Muscle layer of duodenum (tissue), 2 donors: ENCODE data around the gene DPP3.
A peak's percentile ranks its signal among the peaks of the same experiment; 100 is the strongest.
"Not testable (repeated sequence)": the region's sequence is repeated elsewhere in the genome, so short reads cannot be mapped to it uniquely, and the experiment has no call there.

Source experiments
- H3K27ac ChIP-seq: one replicate; pipeline ENCODE4 v1.7.0; 2013; ENCODE audit warnings: mild to moderate bottlenecking, low read length
- H3K27me3 ChIP-seq: one replicate; pipeline ENCODE4 v1.7.0; 2013; ENCODE audit warnings: low read depth, mild to moderate bottlenecking, control low read depth, low read length
- H3K36me3 ChIP-seq, 2 donors: one replicate each; pipeline ENCODE4 v1.7.0; 2013; ENCODE audit warnings: low read length in 2 of 2, control low read depth in 1 of 2, mild to moderate bottlenecking in 1 of 2; ENCODE audit not compliant: insufficient read depth in 2 of 2, control insufficient read depth in 1 of 2
- H3K4me1 ChIP-seq, 2 donors: one replicate each; pipeline ENCODE4 v1.7.0; 2013; ENCODE audit warnings: low read length in 2 of 2, mild to moderate bottlenecking in 2 of 2, control low read depth in 1 of 2, moderate library complexity in 1 of 2; ENCODE audit not compliant: insufficient read depth in 2 of 2, control insufficient read depth in 1 of 2
- H3K4me3 ChIP-seq, 2 donors: one replicate each; pipeline ENCODE4 v1.7.0; 2013; ENCODE audit warnings: low read length in 2 of 2, low read depth in 1 of 2, mild to moderate bottlenecking in 1 of 2
- H3K9me3 ChIP-seq, 2 donors: one replicate each; pipeline ENCODE4 v1.7.0; 2013; ENCODE audit warnings: low read length in 2 of 2, control low read depth in 1 of 2, mild to moderate bottlenecking in 1 of 2; ENCODE audit not compliant: control insufficient read depth in 1 of 2
- donor health status: healthy.

Gene DPP3

GRCh38 chr11:66540598-66540997, 60.4 kb downstream of the DPP3 start:
- H3K4me3 ChIP-seq, H3K27me3 ChIP-seq, H3K9me3 ChIP-seq, H3K27ac ChIP-seq: not testable (repeated sequence)
- Histone ChIP-seq H3K4me1 (peaks cover 5 to 21% of the 10 kb centered on the region in 2 donors), H3K36me3 (peaks cover 3 to 37% of the 10 kb centered on the region in 2 donors)

DNA sequence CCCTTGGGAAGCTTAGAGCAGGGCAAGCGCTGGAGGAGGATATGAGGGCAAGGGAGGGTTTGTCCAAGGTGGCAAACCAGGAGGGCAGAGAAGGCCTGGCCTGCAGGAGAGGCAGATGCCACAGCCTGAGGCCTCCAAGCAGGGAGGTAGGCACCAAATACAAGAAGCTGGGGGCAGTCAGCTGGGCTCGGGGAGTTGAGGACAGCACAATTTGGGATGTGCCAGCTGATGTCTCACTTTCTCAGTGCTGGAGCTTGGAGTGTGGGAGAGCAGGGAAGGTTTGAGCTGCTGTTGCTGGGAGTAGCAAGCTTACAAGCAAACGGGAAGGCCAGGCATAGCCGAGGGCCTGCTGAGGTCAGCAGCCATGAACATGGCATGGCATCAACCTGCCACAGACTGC, 61.7 kb downstream of the DPP3 start:
- no peaks in the 10 kb centered on the region for H3K9me3 ChIP-seq
- no peak overlapping the region for H3K4me3 ChIP-seq
- peaks cover 3 to 37% of the 10 kb centered on the region in 2 donors for H3K36me3 ChIP-seq
- no peaks in the 10 kb centered on the region for H3K27me3 ChIP-seq
- no peak overlapping the region for H3K27ac ChIP-seq
- H3K4me1 ChIP-seq: peaks cover 5 to 29% of the 10 kb centered on the region in 2 donors

GRCh38 chr11:66542362-66542761, 62.1 kb downstream of the DPP3 start:
- Histone ChIP-seq H3K4me1 (peaks cover 5 to 29% of the 10 kb centered on the region in 2 donors), H3K36me3 (peaks cover 3 to 37% of the 10 kb centered on the region in 2 donors), H3K27ac (no peak overlapping the region), H3K27me3 (no peaks in the 10 kb centered on the region), H3K4me3 (no peak overlapping the region), H3K9me3 (no peaks in the 10 kb centered on the region)

DNA sequence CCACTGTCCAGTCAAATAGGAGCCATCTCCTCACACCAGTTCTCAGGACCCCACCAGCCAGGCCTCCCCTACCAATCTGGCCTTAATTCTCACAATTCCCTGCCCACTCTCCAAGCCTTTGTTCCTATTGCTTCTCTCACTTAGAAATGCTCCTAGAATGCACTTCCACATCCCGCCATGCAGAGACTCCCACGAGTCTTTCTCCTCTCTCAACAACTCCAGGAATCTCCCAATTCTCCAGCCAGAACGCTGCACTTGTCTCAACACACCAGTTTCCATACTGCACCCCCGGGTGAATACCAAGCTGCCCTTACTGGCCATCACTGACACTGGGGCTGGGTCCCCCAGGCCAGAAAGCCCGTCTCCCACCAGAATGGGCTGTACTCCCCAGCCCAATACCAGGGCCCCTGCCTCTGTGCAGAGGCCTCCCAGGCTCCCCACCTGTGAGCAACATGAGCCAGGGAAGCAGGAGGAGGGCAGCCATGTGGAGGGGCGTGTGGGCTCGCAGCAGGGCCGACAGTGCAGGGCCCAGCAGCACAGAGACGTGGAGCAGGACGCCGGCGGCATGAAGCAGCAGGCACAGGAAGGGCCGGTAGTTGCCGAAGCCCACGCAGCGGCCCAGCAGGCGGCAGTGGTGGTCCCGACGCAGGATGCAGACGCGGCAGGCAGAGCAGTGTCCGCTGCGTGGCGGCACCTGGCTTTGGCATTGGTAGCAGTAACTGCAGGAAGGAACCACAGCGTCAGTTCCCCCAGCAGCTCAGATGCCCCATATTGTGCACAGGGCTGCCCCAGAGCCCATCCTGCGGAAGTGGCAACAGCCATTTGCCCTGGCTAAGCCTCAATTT, 63.3 kb downstream of the DPP3 start:
- Histone ChIP-seq H3K27me3 (no peaks in the 10 kb centered on the region), H3K4me1 (peaks cover 5 to 29% of the 10 kb centered on the region in 2 donors), H3K4me3 (no peak overlapping the region), H3K27ac (no peak overlapping the region), H3K36me3 (peaks cover 3 to 37% of the 10 kb centered on the region in 2 donors), H3K9me3 (no peaks in the 10 kb centered on the region)

DNA sequence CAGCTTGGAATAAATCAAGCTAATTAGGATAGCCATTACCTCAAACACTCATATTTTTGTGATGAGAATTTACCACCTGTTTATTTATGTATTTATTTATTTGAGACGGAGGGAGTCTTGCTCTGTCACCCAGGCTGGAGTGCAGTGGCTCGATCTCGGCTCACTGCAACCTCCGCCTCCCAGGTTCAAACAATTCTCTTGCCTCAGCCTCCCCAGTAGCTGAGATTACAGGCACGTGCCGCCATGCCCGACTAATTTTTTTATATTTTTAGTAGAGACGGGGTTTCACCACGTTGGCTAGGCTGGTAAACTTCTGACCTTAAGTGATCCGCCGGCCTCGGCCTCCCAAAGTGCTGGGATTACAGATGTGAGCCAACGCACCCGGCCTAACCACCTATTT, 64.7 kb downstream of the DPP3 start:
- H3K27ac ChIP-seq, H3K9me3 ChIP-seq, H3K27me3 ChIP-seq: not testable (repeated sequence)
- H3K4me1 ChIP-seq: peaks cover 5 to 29% of the 10 kb centered on the region in 2 donors
- H3K36me3 ChIP-seq: peaks cover 0 to 22% of the 10 kb centered on the region in 2 donors
- H3K4me3 ChIP-seq: peak overlapping the region; percentile 79 to 85

DNA sequence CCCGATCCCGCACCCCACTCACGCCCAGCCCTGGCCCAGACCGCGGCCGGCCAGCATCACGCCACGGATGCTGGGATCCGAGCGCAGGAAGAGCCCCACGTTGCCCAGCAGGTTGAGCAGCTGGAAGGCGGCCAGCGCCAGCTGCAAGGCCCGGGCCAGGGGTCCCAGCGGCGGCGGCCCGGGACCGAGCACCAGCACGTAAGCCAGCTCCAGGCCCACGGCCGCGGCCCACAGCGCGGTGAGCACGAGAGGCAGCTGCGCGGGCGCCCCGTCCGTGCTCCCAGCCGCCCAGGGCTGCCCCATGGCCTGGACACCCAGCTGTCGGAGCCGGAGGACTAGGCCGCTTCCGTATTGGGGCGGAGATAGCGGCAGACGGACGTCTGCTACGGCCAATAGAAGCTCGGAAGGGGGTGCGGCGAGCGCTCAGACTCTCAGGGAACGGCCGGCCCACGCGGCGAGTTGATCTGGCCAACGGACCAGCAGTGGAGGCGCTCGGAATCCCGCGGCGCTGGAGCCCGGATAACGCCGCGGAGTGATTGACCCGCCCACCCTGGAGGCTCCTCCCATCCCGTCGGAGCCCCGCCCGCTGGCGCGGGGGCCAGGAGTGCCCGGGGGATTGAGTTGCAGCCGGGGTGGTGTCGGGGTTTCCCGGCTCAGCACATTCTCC, 65.6 kb downstream of the DPP3 start, which contains the start of gene ZDHHC24:
TSS of gene ZDHHC24 (minus strand) at position 348 of the 667 bp plus-strand sequence. CDS start at position 303, 45 bp downstream.
- H3K4me1 ChIP-seq: peaks cover 5 to 29% of the 10 kb centered on the region in 2 donors
- H3K9me3 ChIP-seq: no peaks in the 10 kb centered on the region
- peaks cover 0 to 22% of the 10 kb centered on the region in 2 donors for H3K36me3 ChIP-seq
- peak within 1 kb of the TSS; percentile 14 for H3K27ac ChIP-seq
- peak within 1 kb of the TSS; percentile 79 to 85 for H3K4me3 ChIP-seq
- no peaks in the 10 kb centered on the region for H3K27me3 ChIP-seq

DNA sequence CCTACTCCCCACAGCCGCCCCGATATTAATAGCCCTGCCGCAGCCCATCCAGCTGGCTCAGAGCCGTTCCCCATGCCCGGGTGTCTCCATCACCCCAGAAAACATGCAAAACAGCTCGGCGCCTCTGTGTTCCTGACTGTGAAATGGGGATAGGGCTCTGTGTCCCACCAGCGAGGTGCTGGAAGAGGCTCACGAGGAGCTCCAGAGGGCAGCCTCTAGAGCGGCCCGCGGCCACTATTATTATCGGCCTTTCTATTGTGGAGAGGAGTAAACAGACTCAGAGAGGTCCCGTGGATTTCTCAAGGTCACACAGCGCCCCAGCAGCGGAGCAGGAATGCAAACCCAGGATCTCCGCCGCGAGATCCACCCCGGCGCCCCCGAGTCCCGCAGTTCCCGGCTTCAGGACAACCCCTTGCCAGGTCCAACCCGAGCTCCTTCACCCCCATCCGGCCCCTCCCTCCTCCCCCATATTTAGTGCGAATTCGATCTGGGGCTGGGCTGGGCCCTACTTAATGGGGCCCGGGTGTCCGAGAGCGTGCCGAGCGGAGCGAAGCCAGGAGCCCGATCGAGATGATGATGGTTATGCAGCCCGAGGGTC, 66.2 kb downstream of the DPP3 start, which contains the start of gene ACTN3:
TSS of gene ACTN3 (plus strand) at position 536 of the 598 bp plus-strand sequence. CDS start at position 571, 35 bp downstream.
- Histone ChIP-seq H3K4me3 (peak within 1 kb of the TSS; percentile 79 to 85), H3K27ac (peak within 1 kb of the TSS; percentile 14), H3K4me1 (peaks cover 5 to 29% of the 10 kb centered on the region in 2 donors), H3K9me3 (no peaks in the 10 kb centered on the region), H3K36me3 (peaks cover 0 to 20% of the 10 kb centered on the region in 2 donors), H3K27me3 (no peaks in the 10 kb centered on the region)

DNA sequence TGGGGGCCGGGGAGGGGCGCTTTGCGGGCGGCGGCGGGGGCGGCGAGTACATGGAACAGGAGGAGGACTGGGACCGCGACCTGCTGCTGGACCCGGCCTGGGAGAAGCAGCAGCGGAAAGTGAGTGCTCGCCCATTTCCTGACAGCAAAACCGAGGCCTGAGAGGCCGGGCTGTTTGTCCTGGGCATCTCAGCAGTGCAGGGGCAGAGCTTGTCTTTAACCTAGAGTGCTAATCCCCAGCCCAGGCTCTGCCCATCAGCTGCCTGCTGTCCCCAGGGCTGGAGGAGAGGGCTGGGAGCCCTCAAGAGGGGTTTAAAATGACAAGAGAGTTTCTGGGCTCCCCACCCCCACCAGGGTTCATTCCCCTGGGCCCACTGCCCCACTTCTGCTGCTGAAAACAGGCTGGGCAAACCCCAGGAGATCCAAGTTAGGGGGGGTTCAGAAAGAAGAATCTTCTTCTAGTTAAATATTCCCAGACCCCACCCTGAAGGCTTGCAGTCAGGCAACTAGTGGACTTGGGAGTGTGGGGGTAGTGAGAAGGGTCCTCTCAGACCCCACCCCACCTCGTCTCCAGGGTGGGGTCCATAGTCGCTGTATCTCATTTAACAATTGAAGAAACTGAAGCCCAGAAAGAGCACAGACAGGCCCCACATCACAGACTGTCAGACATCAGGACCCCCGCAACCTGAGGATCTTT, 66.9 kb downstream of the DPP3 start:
- Histone ChIP-seq H3K36me3 (peaks cover 0 to 13% of the 10 kb centered on the region in 2 donors), H3K27me3 (no peaks in the 10 kb centered on the region), H3K9me3 (no peaks in the 10 kb centered on the region), H3K27ac (no peak overlapping the region), H3K4me1 (peaks cover 5 to 29% of the 10 kb centered on the region in 2 donors), H3K4me3 (peak overlapping the region in 1 of 2 donors; percentile 85)

DNA sequence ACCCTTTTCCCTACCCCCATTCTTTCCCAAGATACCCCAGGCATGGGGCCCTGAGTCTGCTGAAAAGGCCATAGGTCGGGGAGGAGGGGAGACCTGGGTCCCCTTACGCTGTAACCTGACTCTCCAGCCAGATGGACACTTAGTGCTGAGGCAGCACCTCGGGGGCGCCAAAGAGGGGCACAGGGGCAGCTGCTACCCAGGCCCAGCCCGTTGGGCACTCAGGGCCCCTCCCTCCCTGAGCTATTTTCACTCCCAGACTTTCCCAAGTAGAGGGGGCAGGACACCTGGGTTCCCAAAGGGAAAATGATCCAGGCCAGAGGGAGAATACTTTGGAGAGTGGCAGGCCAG, 67.4 kb downstream of the DPP3 start:
- H3K27ac ChIP-seq: no peak overlapping the region
- no peak overlapping the region for H3K4me3 ChIP-seq
- H3K4me1 ChIP-seq: peaks cover 5 to 26% of the 10 kb centered on the region in 2 donors
- H3K9me3 ChIP-seq: no peaks in the 10 kb centered on the region
- H3K27me3 ChIP-seq: no peaks in the 10 kb centered on the region
- H3K36me3 ChIP-seq: peaks cover 0 to 8% of the 10 kb centered on the region in 2 donors

- Histone ChIP-seq H3K9me3 (no peaks in the 10 kb centered on the region), H3K36me3 (peaks cover 0 to 4% of the 10 kb centered on the region in 2 donors), H3K4me1 (peaks cover 5 to 25% of the 10 kb centered on the region in 2 donors), H3K4me3 (no peak overlapping the region), H3K27me3 (no peaks in the 10 kb centered on the region), H3K27ac (no peak overlapping the region)
Observed at GRCh38 chr11:66548041-66548440, 67.8 kb downstream of the DPP3 start.
